Esophagus muscularis mucosa (tissue), 4 donors: ENCODE measurements around the gene KMT2A.

Experiments
- CTCF ChIP-seq, 3 experiments: fragments of 200-600 bp in 2 of 3; fragments of 450-650 bp in 1 of 3; sonication (generic) in 2 of 3; IDR thresholded peaks; one replicate each; pipeline ENCODE4 v1.5.1; 2017 to 2019; ENCODE audit warnings: antibody characterized with exemption in 3 of 3, mild to moderate bottlenecking in 2 of 3, moderate library complexity in 1 of 3
- EP300 ChIP-seq: sonication (generic); formaldehyde crosslinking; IDR thresholded peaks from one replicate; pipeline ENCODE4 v1.6.1; 2017; ENCODE audit warnings: antibody characterized with exemption
- POLR2A ChIP-seq: fragments of 450-650 bp; IDR thresholded peaks from one replicate; pipeline ENCODE4 v1.6.1; 2017; ENCODE audit warnings: antibody characterized with exemption, moderate library complexity, mild to moderate bottlenecking, low read depth
- POLR2AphosphoS5 ChIP-seq, 2 donors: sonication (generic); formaldehyde crosslinking; IDR thresholded peaks; one replicate each; pipeline ENCODE4 v1.6.1; 2017; ENCODE audit warnings: antibody characterized with exemption in 2 of 2

- TF ChIP-seq CTCF (IDR thresholded peaks at IDR 0.05) = no peak
- no peak for TF ChIP-seq EP300
- no peak for TF ChIP-seq POLR2A
- no peak for TF ChIP-seq POLR2AphosphoS5 (IDR thresholded peaks at IDR 0.05)
Measured at GRCh38 chr11:118574636-118575035, 138.3 kb downstream of the KMT2A start.
